ENCODE results near the gene ATP9B.
A peak's percentile ranks its signal among the peaks of the same experiment; 100 is the strongest.

The ATP9B gene

DNA sequence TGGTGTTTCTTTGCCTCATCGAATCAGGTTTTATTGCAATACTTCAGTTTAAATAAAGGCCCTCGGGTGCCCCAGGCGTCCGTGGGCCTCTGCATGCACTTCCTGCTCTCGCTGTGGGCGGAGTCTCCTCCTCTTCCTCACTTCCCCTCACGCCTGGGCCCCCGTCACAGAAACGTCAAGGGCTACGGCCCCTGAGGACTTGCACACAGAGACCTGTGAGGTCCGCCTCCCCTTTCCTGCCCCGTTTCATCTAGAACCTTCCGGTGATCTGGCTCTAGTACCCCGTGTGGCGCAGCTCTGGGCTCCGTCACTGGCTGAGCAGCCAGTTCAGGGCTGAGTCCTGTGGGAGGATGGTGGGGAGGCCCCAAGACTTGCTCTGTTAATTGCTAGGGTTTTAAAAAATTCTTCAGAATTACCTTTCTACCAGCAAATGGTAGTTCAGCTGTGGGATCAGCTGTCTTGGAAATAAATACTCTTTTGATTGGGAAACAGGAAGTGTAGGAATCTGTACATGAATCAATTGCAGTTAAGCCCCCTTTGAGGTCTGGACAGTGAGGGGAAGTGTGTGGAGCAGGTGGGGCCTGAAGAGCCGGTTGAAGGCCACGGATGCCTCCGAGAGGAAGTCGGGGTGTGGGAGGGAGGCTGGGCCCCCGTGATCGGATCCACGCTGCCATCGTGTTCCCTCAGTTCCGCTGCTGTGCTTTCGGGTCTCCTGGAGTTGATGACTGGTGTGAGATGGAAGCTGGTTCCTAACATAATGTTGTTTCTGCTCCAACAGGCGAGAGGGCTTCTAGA lies 336.8 kb downstream of the ATP9B start:
- H3K4me2 ChIP-seq (ENCODE audit: low read length): peak overlapping the region; percentile 75
- H3K36me3 ChIP-seq (replicated peaks; ENCODE audit: low read depth, low read length): peaks cover 34% of the 10 kb centered on the region
- H3K27me3 ChIP-seq (ENCODE audit: low read depth, low read length): no peaks in the 10 kb centered on the region
- peaks cover 97% of the 10 kb centered on the region for H3K79me2 ChIP-seq (ENCODE audit: low read length)
- H3K9me3 ChIP-seq (ENCODE audit: insufficient read depth, low read length): no peaks in the 10 kb centered on the region
- peak overlapping the region; percentile 58 for H3K27ac ChIP-seq (ENCODE audit: low read length)
- peak overlapping the region; percentile 54 for H3K9ac ChIP-seq (ENCODE audit: low read length)
- peak overlapping the region; percentile 69 for H3K4me3 ChIP-seq (ENCODE audit: low read length)
- H4K20me1 ChIP-seq (ENCODE audit: insufficient read depth, low read length): peaks cover 77% of the 10 kb centered on the region
- H3K4me1 ChIP-seq (ENCODE audit: low read length): peaks cover 21% of the 10 kb centered on the region
- TF ChIP-seq, protein P1, sequence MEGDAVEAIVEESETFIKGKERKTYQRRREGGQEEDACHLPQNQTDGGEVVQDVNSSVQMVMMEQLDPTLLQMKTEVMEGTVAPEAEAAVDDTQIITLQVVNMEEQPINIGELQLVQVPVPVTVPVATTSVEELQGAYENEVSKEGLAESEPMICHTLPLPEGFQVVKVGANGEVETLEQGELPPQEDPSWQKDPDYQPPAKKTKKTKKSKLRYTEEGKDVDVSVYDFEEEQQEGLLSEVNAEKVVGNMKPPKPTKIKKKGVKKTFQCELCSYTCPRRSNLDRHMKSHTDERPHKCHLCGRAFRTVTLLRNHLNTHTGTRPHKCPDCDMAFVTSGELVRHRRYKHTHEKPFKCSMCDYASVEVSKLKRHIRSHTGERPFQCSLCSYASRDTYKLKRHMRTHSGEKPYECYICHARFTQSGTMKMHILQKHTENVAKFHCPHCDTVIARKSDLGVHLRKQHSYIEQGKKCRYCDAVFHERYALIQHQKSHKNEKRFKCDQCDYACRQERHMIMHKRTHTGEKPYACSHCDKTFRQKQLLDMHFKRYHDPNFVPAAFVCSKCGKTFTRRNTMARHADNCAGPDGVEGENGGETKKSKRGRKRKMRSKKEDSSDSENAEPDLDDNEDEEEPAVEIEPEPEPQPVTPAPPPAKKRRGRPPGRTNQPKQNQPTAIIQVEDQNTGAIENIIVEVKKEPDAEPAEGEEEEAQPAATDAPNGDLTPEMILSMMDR (IDR thresholded peaks at IDR 0.05; ENCODE audit: low read depth, low read length): no peak
- no peak for TF ChIP-seq EZH2phosphoT487 (IDR thresholded peaks at IDR 0.05; ENCODE audit: low read depth)
- H2AFZ ChIP-seq (ENCODE audit: low read depth, low read length): peak overlapping the region; percentile 54

DNA sequence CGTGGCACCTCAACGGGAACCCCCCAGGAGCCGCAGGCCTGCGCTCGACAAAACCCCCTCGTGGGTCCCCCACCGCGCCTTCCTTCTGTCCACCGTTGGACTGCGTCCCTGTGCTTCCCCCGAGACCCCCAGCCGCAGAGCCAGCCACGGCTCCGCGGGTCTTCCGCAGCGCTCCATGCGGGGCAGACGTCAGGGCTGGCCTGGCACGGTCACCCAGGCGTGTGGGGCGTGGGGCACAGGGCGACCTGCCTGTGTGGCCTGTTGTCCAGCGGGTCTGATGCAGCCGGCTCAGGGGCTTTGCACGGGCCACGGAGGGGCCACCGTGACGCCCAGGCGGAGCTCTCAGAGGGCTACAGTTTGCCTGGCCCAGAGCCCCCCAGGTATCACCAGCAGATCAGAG lies 337.5 kb downstream of the ATP9B start:
- Histone ChIP-seq H3K9me3 (ENCODE audit: insufficient read depth, low read length) (no peaks in the 10 kb centered on the region), H4K20me1 (ENCODE audit: insufficient read depth, low read length) (peaks cover 76% of the 10 kb centered on the region), H3K27me3 (ENCODE audit: low read depth, low read length) (no peaks in the 10 kb centered on the region), H3K27ac (ENCODE audit: low read length) (no peak overlapping the region), H3K79me2 (ENCODE audit: low read length) (peaks cover 95% of the 10 kb centered on the region), H3K36me3 (replicated peaks; ENCODE audit: low read depth, low read length) (peaks cover 37% of the 10 kb centered on the region), H3K9ac (ENCODE audit: low read length) (no peak overlapping the region), H3K4me2 (ENCODE audit: low read length) (no peak overlapping the region; the same call in 1 of the 2 replicates), H3K4me3 (ENCODE audit: low read length) (no peak overlapping the region), H3K4me1 (ENCODE audit: low read length) (peaks cover 21% of the 10 kb centered on the region), H2AFZ (ENCODE audit: low read depth, low read length) (no peak overlapping the region)
- TF ChIP-seq, protein P1 (IDR thresholded peaks at IDR 0.05; ENCODE audit: low read depth, low read length): no peak
- TF ChIP-seq EZH2phosphoT487 (IDR thresholded peaks at IDR 0.05; ENCODE audit: low read depth): no peak

DNA sequence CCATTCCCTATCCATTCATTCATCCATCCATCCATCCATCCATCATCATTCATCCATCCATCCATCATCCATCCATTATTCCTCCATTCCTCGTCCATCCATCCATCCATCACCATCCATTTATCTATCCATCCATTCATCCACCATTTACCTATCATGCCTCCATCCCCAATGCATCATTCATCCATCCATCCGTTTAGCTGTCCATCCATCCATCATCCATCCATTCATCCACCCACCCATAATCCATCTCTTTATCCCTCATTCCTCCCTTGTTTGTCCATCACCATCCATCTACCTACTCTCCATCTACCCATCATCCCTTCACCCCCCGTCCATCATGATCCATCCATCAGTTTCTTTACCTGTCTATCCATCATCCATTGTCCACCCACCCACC lies 340.1 kb downstream of the ATP9B start:
- H2AFZ ChIP-seq (ENCODE audit: low read depth, low read length): no peak overlapping the region
- peaks cover 76% of the 10 kb centered on the region for H4K20me1 ChIP-seq (ENCODE audit: insufficient read depth, low read length)
- H3K27me3 ChIP-seq (ENCODE audit: low read depth, low read length): no peaks in the 10 kb centered on the region
- H3K79me2 ChIP-seq (ENCODE audit: low read length): peaks cover 95% of the 10 kb centered on the region
- H3K4me3 ChIP-seq (ENCODE audit: low read length): no peak overlapping the region
- H3K9ac ChIP-seq (ENCODE audit: low read length): no peak overlapping the region
- peaks cover 51% of the 10 kb centered on the region for H3K36me3 ChIP-seq (replicated peaks; ENCODE audit: low read depth, low read length)
- H3K4me2 ChIP-seq (ENCODE audit: low read length): no peak overlapping the region
- no peaks in the 10 kb centered on the region for H3K9me3 ChIP-seq (ENCODE audit: insufficient read depth, low read length)
- TF ChIP-seq, protein P1 (IDR thresholded peaks at IDR 0.05; ENCODE audit: low read depth, low read length): no peak
- no peak for TF ChIP-seq EZH2phosphoT487 (IDR thresholded peaks at IDR 0.05; ENCODE audit: low read depth)
- peaks cover 21% of the 10 kb centered on the region for H3K4me1 ChIP-seq (ENCODE audit: low read length)
- H3K27ac ChIP-seq (ENCODE audit: low read length): no peak overlapping the region

GRCh38 chr18:79410171-79410641 lies 341.0 kb downstream of the ATP9B start:
- H3K4me1 ChIP-seq (ENCODE audit: low read length): peaks cover 12% of the 10 kb centered on the region
- H3K9ac ChIP-seq (ENCODE audit: low read length): no peak overlapping the region
- peaks cover 93% of the 10 kb centered on the region for H3K79me2 ChIP-seq (ENCODE audit: low read length)
- H3K27ac ChIP-seq (ENCODE audit: low read length): no peak overlapping the region
- peaks cover 80% of the 10 kb centered on the region for H4K20me1 ChIP-seq (ENCODE audit: insufficient read depth, low read length)
- H2AFZ ChIP-seq (ENCODE audit: low read depth, low read length): no peak overlapping the region
- H3K27me3 ChIP-seq (ENCODE audit: low read depth, low read length): no peaks in the 10 kb centered on the region
- TF ChIP-seq, protein P1 (IDR thresholded peaks at IDR 0.05; ENCODE audit: low read depth, low read length): no peak
- no peak for TF ChIP-seq EZH2phosphoT487 (IDR thresholded peaks at IDR 0.05; ENCODE audit: low read depth)
- H3K9me3 ChIP-seq (ENCODE audit: insufficient read depth, low read length): no peaks in the 10 kb centered on the region
- H3K4me2 ChIP-seq (ENCODE audit: low read length): no peak overlapping the region
- H3K4me3 ChIP-seq (ENCODE audit: low read length): no peak overlapping the region
- peaks cover 58% of the 10 kb centered on the region for H3K36me3 ChIP-seq (replicated peaks; ENCODE audit: low read depth, low read length)
